Effector memory CD8-positive, alpha-beta T cell (primary cell): Measurements from ENCODE around the gene C8B.

Source experiments
- ATAC-seq: fragments of 150-1000 bp; cut with Tn5 transposase; replicated peaks from 2 replicates; pipeline ENCODE4 v1.10.0; 2021; ENCODE audit warnings: mild to moderate bottlenecking, moderate library complexity
- DNase-seq, 3 experiments: peaks; one replicate each; pipeline ENCODE4 v3.0.0; 2021
- H3K27ac Mint-ChIP-seq, 2 donors: one replicate each; pipeline ENCODE4 v1.8.0; 2022; ENCODE audit warnings: mild to moderate bottlenecking in 2 of 2, mixed read lengths in 2 of 2, moderate library complexity in 2 of 2
- H3K27me3 Mint-ChIP-seq, 2 donors: one replicate each; pipeline ENCODE4 v1.8.0; 2022; ENCODE audit warnings: mixed read lengths in 2 of 2
- H3K36me3 Mint-ChIP-seq: one replicate; pipeline ENCODE4 v1.8.0; 2022; ENCODE audit warnings: mild to moderate bottlenecking, moderate library complexity, mixed read lengths; ENCODE audit not compliant: insufficient read depth
- H3K4me1 Mint-ChIP-seq, 2 donors: one replicate each; pipeline ENCODE4 v1.8.0; 2022; ENCODE audit warnings: low read depth in 2 of 2, mixed read lengths in 2 of 2
- H3K4me3 Mint-ChIP-seq, 2 donors: one replicate each; pipeline ENCODE4 v1.8.0; 2022; ENCODE audit warnings: mild to moderate bottlenecking in 2 of 2, mixed read lengths in 2 of 2, moderate library complexity in 2 of 2
- H3K9me3 Mint-ChIP-seq, 2 donors: one replicate each; pipeline ENCODE4 v1.8.0; 2022; ENCODE audit warnings: mixed read lengths in 2 of 2
- total RNA-seq, 9 experiments: gene quantifications; one replicate each; lab custom pipeline; 2026; lab: John Stamatoyannopoulos, UW

C8B gene
- 0 reads per million in 9 experiments for total RNA-seq

- Mint-ChIP-seq H3K27ac (no peak within 1 kb of the TSS), H3K4me3 (no peak within 1 kb of the TSS), H3K9me3 (peaks cover 0 to 3% of the 10 kb centered on the region in 2 donors), H3K36me3 (no peaks in the 10 kb centered on the region), H3K4me1 (no peaks in the 10 kb centered on the region), H3K27me3 (peaks cover 0 to 9% of the 10 kb centered on the region in 2 donors)
- ATAC-seq (no peak), DNase-seq (no peak)
Measured at GRCh38 chr1:56965916-56966697, at the start of gene C8B. Gene C8B, minus strand, starts transcription at chr1:56966015. Its CDS starts 67 bp downstream, at chr1:56965948.

GRCh38 chr1:57015071-57015470 is 49.3 kb upstream of the C8B start:
- ATAC-seq (no peak), DNase-seq (no peak)
- Mint-ChIP-seq H3K27me3 (peaks cover 0 to 8% of the 10 kb centered on the region in 2 donors), H3K9me3 (no peaks in the 10 kb centered on the region), H3K36me3 (peaks cover 3% of the 10 kb centered on the region), H3K4me1 (no peaks in the 10 kb centered on the region), H3K4me3 (no peak overlapping the region), H3K27ac (no peak overlapping the region)

DNA sequence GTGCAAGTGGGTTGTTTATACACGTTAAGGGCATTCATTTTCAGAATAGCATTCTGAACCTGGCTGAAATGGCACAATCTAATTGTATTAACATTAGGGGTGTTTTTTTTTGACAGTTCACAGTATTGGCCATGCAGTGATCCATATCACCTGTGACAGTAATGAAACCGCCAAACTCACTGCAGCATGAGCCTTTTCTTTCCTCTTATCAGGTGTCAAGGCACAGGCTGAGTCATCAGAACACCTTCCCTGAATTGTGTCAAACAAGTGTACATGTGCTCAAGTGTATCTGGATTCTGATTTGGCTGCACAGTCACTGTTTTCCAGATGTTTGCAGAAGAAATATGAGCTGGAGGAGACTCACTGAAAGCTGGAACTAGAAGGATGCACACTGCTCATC is 47.7 kb upstream of the C8B start:
- no peaks in the 10 kb centered on the region for H3K4me1 Mint-ChIP-seq
- no peak for ATAC-seq

DNA sequence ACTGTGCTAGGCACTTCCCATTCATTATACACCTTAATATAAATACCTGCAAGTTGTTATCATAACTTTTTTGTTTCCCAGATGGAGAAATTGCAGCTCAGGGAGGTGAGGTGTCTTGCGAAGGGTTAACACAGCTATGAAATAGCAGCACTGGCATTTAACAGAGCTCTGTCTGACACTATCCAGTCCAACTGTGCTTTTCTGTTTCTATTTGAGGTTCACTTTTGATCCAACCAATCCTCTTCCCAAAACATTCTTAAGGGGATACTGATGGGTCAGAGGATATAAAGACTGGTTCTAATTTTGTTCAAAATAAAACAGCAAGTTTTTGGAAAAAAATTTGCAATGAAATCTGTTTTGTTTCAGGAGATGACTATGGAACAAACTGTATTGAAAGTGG is 46.5 kb upstream of the C8B start:
- H3K4me3 Mint-ChIP-seq, result no peak overlapping the region
- DNase-seq, result no peak
- no peaks in the 10 kb centered on the region for H3K9me3 Mint-ChIP-seq
- no peak overlapping the region for H3K27ac Mint-ChIP-seq
- H3K27me3 Mint-ChIP-seq, result peaks cover 0 to 8% of the 10 kb centered on the region in 2 donors
- no peak for ATAC-seq
- H3K4me1 Mint-ChIP-seq, result no peaks in the 10 kb centered on the region
- H3K36me3 Mint-ChIP-seq, result no peaks in the 10 kb centered on the region

More for the DNA sequence above, 47.7 kb upstream of the C8B start:
- Mint-ChIP-seq H3K9me3 (no peaks in the 10 kb centered on the region), H3K4me3 (no peak overlapping the region), H3K36me3 (no peaks in the 10 kb centered on the region), H3K27ac (no peak overlapping the region), H3K27me3 (peaks cover 0 to 8% of the 10 kb centered on the region in 2 donors)
- DNase-seq, result no peak

DNA sequence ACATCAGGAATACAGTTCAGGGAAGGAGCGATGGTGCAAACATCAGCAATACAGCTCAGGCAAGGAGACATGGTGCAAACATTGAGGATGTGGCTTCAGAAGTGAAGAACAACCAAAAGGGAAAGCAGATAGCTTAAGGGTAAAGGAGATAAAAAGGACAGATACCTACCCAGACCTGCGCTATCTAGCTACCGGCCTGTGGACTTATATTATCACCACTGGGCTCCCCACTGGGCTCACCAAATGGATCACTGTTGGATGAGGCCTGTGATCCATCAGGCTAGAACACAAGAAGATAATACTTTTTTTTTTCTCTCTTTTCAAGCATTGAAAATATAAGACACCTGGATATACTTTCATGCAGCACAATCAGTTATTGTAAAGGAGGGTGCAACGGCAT is 44.7 kb upstream of the C8B start:
- ATAC-seq, result no peak
- Mint-ChIP-seq H3K4me3 (no peak overlapping the region), H3K4me1 (no peaks in the 10 kb centered on the region), H3K27ac (no peak overlapping the region), H3K36me3 (peaks cover 3% of the 10 kb centered on the region), H3K9me3 (no peaks in the 10 kb centered on the region), H3K27me3 (peaks cover 0 to 8% of the 10 kb centered on the region in 2 donors)
- DNase-seq, result no peak

DNA sequence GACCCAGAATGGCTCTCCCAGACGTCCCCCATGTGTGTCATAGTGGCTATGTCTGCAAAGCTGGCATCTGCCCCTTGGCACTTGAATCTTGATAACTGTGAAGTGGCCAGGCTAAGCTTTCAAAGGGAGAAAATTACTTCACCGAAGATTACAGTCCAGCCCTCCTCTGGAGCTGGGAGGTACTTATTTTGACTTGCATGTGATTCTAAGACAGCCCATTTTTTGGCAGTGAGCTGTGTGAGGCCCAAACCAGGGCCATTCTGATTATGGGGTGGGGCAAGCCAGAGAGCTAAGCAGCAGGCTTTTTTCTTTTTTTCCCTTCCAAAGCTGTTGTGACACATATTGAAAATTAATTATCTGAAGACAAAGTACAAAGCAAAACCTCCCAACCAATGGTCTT is 42.1 kb upstream of the C8B start:
- ATAC-seq (no peak), DNase-seq (no peak)
- Mint-ChIP-seq H3K4me1 (no peaks in the 10 kb centered on the region), H3K36me3 (peaks cover 3% of the 10 kb centered on the region), H3K4me3 (no peak overlapping the region), H3K9me3 (no peaks in the 10 kb centered on the region), H3K27me3 (peaks cover 0 to 8% of the 10 kb centered on the region in 2 donors), H3K27ac (no peak overlapping the region)

GRCh38 chr1:57007472-57007871 is 41.7 kb upstream of the C8B start:
- no peaks in the 10 kb centered on the region for H3K9me3 Mint-ChIP-seq
- H3K27me3 Mint-ChIP-seq, result peaks cover 0 to 8% of the 10 kb centered on the region in 2 donors
- no peak for ATAC-seq
- H3K4me3 Mint-ChIP-seq, result no peak overlapping the region
- no peak overlapping the region for H3K27ac Mint-ChIP-seq
- no peak for DNase-seq
- H3K4me1 Mint-ChIP-seq, result no peaks in the 10 kb centered on the region
- H3K36me3 Mint-ChIP-seq, result peaks cover 3% of the 10 kb centered on the region

GRCh38 chr1:57003398-57004139 is 37.8 kb upstream of the C8B start:
- no peak for DNase-seq
- no peak for ATAC-seq
- Mint-ChIP-seq H3K27ac (no peak overlapping the region), H3K27me3 (peaks cover 0 to 5% of the 10 kb centered on the region in 2 donors), H3K4me3 (no peak overlapping the region), H3K9me3 (no peaks in the 10 kb centered on the region), H3K4me1 (no peaks in the 10 kb centered on the region), H3K36me3 (peaks cover 3% of the 10 kb centered on the region)

GRCh38 chr1:56995414-56996100 is 29.7 kb upstream of the C8B start:
- DNase-seq (no peak), ATAC-seq (no peak)
- Mint-ChIP-seq H3K27me3 (peaks cover 0 to 11% of the 10 kb centered on the region in 2 donors), H3K36me3 (no peaks in the 10 kb centered on the region), H3K9me3 (no peaks in the 10 kb centered on the region), H3K4me3 (no peak overlapping the region), H3K27ac (no peak overlapping the region), H3K4me1 (no peaks in the 10 kb centered on the region)

DNA sequence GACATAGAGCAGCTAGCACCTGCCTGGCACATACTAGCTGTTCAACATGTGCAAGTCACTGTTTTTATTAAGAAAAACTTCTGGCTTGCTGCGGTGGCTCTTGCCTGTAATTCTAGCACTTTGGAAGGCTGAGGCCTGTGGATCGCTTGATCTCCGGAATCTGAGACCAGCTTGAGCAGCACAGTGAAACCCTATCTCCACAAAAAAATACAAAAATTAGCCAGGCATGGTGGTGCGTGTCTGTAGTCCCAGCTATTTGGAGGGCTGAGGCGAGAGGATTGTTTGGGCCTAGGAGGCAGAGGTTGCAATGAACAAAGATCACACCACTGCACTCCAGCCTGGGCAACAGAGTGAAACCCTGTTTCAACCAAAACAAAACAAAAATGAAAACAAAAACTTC is 27.7 kb upstream of the C8B start:
- Mint-ChIP-seq H3K4me1 (no peaks in the 10 kb centered on the region), H3K27ac (no peak overlapping the region), H3K36me3 (no peaks in the 10 kb centered on the region), H3K9me3 (no peaks in the 10 kb centered on the region), H3K27me3 (peaks cover 0 to 11% of the 10 kb centered on the region in 2 donors), H3K4me3 (no peak overlapping the region)
- no peak for DNase-seq
- no peak for ATAC-seq

DNA sequence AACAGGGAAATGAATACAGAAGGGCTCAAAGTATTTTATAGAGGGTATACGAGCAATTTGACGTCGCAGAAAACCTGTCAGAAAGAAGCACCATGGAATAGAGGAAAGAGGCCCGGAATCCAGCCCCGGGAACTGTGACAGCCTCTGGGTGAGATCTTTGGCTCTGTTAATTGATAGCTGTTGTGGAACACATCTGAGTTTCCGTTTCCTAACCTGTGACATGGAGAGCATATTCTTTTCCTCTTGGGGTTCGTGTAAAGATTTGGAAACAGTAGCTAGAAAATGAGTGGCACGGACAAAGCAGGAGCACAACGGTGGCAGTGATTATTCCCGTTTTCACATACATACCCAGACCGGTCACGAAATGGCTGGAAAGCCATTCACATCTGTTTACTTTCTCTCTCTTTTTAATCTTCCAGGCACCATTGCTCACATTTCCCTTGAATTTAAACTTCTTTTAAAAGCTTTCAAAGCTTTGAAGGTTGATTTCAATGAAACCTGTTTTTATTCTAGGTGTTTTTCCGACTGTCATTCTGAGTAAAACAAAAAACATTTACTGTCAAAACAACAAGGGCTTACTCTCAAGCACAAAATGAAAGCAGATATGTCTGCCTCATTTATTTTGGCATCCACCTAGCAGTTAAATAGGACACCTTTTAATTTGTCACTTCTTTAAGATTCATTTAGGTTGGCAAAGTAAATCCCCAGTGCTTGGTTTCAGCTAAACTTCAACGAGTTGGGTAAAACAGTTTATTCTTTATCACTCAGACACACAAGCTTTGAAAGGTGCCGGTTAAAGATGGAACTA is 26.7 kb upstream of the C8B start:
- H3K9me3 Mint-ChIP-seq, result no peaks in the 10 kb centered on the region
- H3K4me1 Mint-ChIP-seq, result no peaks in the 10 kb centered on the region
- H3K27me3 Mint-ChIP-seq, result peaks cover 0 to 11% of the 10 kb centered on the region in 2 donors
- H3K4me3 Mint-ChIP-seq, result no peak overlapping the region
- H3K36me3 Mint-ChIP-seq, result no peaks in the 10 kb centered on the region
- no peak for ATAC-seq
- DNase-seq, result no peak
- H3K27ac Mint-ChIP-seq, result no peak overlapping the region

GRCh38 chr1:56991576-56991975 is 25.8 kb upstream of the C8B start:
- DNase-seq (no peak), ATAC-seq (no peak)
- Mint-ChIP-seq H3K4me1 (no peaks in the 10 kb centered on the region), H3K27ac (no peak overlapping the region), H3K36me3 (no peaks in the 10 kb centered on the region), H3K9me3 (no peaks in the 10 kb centered on the region), H3K4me3 (no peak overlapping the region), H3K27me3 (peaks cover 0 to 11% of the 10 kb centered on the region in 2 donors)

DNA sequence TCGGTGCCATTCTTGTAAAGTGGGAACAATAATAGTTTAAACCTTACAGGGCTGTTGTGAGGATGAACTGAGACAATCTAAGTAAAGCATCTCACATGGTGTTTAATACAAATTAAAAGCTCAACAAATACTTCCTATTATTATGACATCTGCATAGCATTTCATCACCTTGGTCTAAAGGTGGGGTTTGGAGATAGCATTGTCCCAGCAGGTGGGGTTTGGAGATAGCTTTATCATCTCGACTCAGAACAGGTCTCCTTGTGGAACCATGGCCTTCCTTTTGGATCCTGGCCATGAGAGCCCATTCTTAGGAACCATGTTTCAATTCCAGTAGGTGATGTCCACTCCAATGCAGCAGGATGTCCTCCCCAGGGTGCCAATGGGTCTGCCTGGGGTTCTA is 20.6 kb upstream of the C8B start:
- Mint-ChIP-seq H3K36me3 (no peaks in the 10 kb centered on the region), H3K9me3 (no peaks in the 10 kb centered on the region), H3K4me3 (no peak overlapping the region), H3K4me1 (no peaks in the 10 kb centered on the region), H3K27me3 (peaks cover 0 to 8% of the 10 kb centered on the region in 2 donors), H3K27ac (no peak overlapping the region)
- no peak for DNase-seq
- no peak for ATAC-seq
